ENCODE data around the gene ZNF486. TPM values are rescaled to one million over a fixed set of nuclear protein-coding genes. Genes with fewer than 3 reads are reported as not detected.
"Not testable (repeated sequence)": the region's sequence is repeated elsewhere in the genome, so short reads cannot be mapped to it uniquely, and the experiment has no call there.

ZNF486 gene
- total and polyA plus RNA-seq, 2 donors (not counting 3 experiments of a cell fraction or from before 2014, with no cell fraction given) = 3.3 to 8.4 TPM

DNA sequence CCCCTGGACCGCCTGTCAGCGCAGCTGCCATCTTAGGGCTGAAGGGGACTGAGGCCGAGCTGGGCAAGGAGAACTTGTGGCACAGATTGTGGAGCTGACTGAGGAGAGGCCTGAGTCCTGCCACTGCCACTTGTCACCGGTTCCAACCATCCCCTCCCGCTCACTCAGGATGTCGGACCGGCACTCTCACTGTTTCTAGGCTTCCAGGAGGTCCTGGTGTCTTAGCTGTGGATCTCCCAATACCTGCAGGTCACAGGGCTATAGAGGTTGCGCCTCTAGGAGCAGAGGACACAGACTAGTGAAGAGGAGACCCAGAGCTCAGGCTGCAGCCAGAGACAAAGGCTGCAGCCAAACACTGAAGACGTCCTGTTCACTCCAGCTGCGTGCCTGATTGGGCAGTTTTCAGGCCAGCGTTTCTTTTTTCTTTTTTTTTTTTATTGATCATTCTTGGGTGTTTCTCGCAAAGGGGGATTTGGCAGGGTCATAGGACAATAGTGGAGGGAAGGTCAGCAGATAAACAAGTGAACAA is 15.3 kb upstream of the ZNF486 start:
- intact Hi-C loops (cut with micrococcal nuclease) = no loop called here

DNA sequence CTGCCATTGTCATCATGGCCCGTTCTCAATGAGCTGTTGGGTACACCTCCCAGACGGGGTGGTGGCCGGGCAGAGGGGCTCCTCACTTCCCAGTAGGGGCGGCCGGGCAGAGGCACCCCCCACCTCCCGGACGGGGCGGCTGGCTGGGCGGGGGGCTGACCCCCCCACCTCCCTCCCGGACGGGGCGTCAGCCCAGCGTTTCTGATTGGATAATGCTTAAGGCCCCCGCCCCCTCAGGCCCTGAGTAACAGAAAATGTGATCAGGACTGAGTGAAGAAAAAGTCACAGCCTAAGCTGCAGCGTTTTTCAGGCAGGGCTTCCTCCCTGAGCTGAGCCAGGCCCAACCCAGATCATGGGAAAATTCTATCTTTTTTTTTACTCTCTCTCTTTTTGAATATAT is 14.5 kb upstream of the ZNF486 start:
- CTCF ChIA-PET; H3K79me2 ChIP-seq (ENCODE audit: control insufficient read depth, insufficient read depth, low read length); DNase-seq (ENCODE audit: low read depth, low spot score); dilution Hi-C loops (cut with MboI; ENCODE audit: extremely low pct_ligation_motif_present, low sequenced_read_pairs); H3K27ac ChIP-seq (ENCODE audit: insufficient read depth, low read depth, low read length); H3K4me1 ChIP-seq (ENCODE audit: control insufficient read depth, extremely low read depth, insufficient read depth, low read length); H3K36me3 ChIP-seq (ENCODE audit: control insufficient read depth in 2 of 2, extremely low read depth in 1 of 2, insufficient read depth in 2 of 2, low read length in 2 of 2); H3K4me3 ChIP-seq (replicated peaks in 1 of 3; ENCODE audit: insufficient read depth in 1 of 3, low read depth in 1 of 3, low read length in 3 of 3); FAIRE-seq; H3K4me2 ChIP-seq (ENCODE audit: insufficient read depth, low read length); H3K9ac ChIP-seq (replicated peaks; ENCODE audit: extremely low read depth, insufficient read depth, low read length); POLR2A ChIA-PET; H3K27me3 ChIP-seq (ENCODE audit: control insufficient read depth in 2 of 2, insufficient read depth in 2 of 2, low read length in 2 of 2); H3K9me1 ChIP-seq (replicated peaks; ENCODE audit: control insufficient read depth, extremely low read depth, insufficient read depth, low read length); BruUV-seq (replicated peaks); H4K20me1 ChIP-seq (replicated peaks; ENCODE audit: control insufficient read depth, extremely low read depth, insufficient read depth, low read length); H2AFZ ChIP-seq (ENCODE audit: low read depth, low read length); intact Hi-C loops (cut with micrococcal nuclease); H3K9me3 ChIP-seq (replicated peaks; ENCODE audit: control insufficient read depth, insufficient read depth, low read length): not testable (repeated sequence)

More for the DNA sequence above, 15.3 kb upstream of the ZNF486 start:
- Histone ChIP-seq H3K4me2 (ENCODE audit: insufficient read depth, low read length) (no peak overlapping the region), H3K36me3 (ENCODE audit: control insufficient read depth in 2 of 2, extremely low read depth in 1 of 2, insufficient read depth in 2 of 2, low read length in 2 of 2) (no peaks in the 10 kb centered on the region), H2AFZ (ENCODE audit: low read depth, low read length) (no peak overlapping the region), H3K27me3 (ENCODE audit: control insufficient read depth in 2 of 2, insufficient read depth in 2 of 2, low read length in 2 of 2) (no peaks in the 10 kb centered on the region), H3K9ac (replicated peaks; ENCODE audit: extremely low read depth, insufficient read depth, low read length) (no peak overlapping the region), H3K79me2 (ENCODE audit: control insufficient read depth, insufficient read depth, low read length) (no peaks in the 10 kb centered on the region), H3K27ac (ENCODE audit: insufficient read depth, low read depth, low read length) (no peak overlapping the region), H3K4me1 (ENCODE audit: control insufficient read depth, extremely low read depth, insufficient read depth, low read length) (no peaks in the 10 kb centered on the region), H3K9me1 (replicated peaks; ENCODE audit: control insufficient read depth, extremely low read depth, insufficient read depth, low read length) (no peaks in the 10 kb centered on the region), H3K4me3 (replicated peaks in 1 of 3; ENCODE audit: insufficient read depth in 1 of 3, low read depth in 1 of 3, low read length in 3 of 3) (no peak overlapping the region), H3K9me3 (replicated peaks; ENCODE audit: control insufficient read depth, insufficient read depth, low read length) (no peaks in the 10 kb centered on the region), H4K20me1 (replicated peaks; ENCODE audit: control insufficient read depth, extremely low read depth, insufficient read depth, low read length) (no peaks in the 10 kb centered on the region)
- dilution Hi-C loops (cut with MboI; ENCODE audit: extremely low pct_ligation_motif_present, low sequenced_read_pairs) = no loop called here
- CTCF ChIA-PET = no interaction called here
- no peak for TF ChIP-seq GATA2 (IDR thresholded peaks at IDR 0.05; ENCODE audit: insufficient read depth, insufficient read length, low read depth, low read length)
- TF ChIP-seq POLR2AphosphoS5 (IDR thresholded peaks at IDR 0.05; ENCODE audit: insufficient read depth, low read depth, low read length) = no peak
- no peak for TF ChIP-seq MYC (IDR thresholded peaks at IDR 0.05; ENCODE audit: low read depth, low read length)
- TF ChIP-seq POLR2A (IDR thresholded peaks at IDR 0.05; ENCODE audit: low read depth, low read length) = no peak
- TF ChIP-seq, protein P1, sequence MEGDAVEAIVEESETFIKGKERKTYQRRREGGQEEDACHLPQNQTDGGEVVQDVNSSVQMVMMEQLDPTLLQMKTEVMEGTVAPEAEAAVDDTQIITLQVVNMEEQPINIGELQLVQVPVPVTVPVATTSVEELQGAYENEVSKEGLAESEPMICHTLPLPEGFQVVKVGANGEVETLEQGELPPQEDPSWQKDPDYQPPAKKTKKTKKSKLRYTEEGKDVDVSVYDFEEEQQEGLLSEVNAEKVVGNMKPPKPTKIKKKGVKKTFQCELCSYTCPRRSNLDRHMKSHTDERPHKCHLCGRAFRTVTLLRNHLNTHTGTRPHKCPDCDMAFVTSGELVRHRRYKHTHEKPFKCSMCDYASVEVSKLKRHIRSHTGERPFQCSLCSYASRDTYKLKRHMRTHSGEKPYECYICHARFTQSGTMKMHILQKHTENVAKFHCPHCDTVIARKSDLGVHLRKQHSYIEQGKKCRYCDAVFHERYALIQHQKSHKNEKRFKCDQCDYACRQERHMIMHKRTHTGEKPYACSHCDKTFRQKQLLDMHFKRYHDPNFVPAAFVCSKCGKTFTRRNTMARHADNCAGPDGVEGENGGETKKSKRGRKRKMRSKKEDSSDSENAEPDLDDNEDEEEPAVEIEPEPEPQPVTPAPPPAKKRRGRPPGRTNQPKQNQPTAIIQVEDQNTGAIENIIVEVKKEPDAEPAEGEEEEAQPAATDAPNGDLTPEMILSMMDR (IDR thresholded peaks at IDR 0.05; ENCODE audit: extremely low read depth in 1 of 2, insufficient read depth in 1 of 2, low read depth in 1 of 2, low read length in 2 of 2) = no peak
- TF ChIP-seq, protein P2, sequence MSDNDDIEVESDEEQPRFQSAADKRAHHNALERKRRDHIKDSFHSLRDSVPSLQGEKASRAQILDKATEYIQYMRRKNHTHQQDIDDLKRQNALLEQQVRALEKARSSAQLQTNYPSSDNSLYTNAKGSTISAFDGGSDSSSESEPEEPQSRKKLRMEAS (IDR thresholded peaks at IDR 0.05; ENCODE audit: insufficient read depth, insufficient read length) = no peak
- TF ChIP-seq JUN (IDR thresholded peaks at IDR 0.05; ENCODE audit: borderline replicate concordance, insufficient read depth, insufficient read length, low read depth) = no peak
- no peak for TF ChIP-seq FOS (IDR thresholded peaks at IDR 0.05; ENCODE audit: borderline replicate concordance, insufficient read depth, low read length)
- TF ChIP-seq EZH2 (IDR thresholded peaks at IDR 0.05; ENCODE audit: borderline replicate concordance, low read depth, low read length, severe bottlenecking) = no peak
- no peak for DNase-seq (ENCODE audit: low read depth, low spot score)
- BruUV-seq (replicated peaks) = no TSS peak
- POLR2A ChIA-PET = no interaction called here
- FAIRE-seq = no peak
